ENCODE data around the gene CARS1.

CARS1 gene

DNA sequence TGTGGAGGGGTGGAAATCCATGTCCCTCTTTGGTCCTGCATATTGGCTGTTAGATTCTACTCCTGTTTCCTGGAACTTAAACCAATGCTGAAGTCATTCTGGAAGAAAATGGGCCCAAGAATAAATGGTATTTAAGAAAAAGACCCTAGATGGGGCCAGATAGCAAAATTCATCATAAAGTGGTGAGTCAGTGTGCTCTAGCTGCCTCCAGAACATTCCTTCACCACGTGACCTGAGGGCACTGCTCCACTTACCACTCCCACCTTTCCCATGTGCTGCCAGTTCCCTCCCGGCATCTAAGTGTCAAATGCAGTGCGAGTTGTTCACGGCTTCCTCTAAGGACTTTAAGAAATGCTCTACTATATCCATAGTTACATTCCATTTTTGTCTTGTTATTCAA, 34.2 kb downstream of the CARS1 start:
- Histone ChIP-seq H3K9ac (no peak overlapping the region), H3K79me2 (ENCODE audit: insufficient read depth, low read depth) (no peaks in the 10 kb centered on the region), H4K20me1 (ENCODE audit: insufficient read depth) (no peaks in the 10 kb centered on the region), H3K27ac (no peak overlapping the region), H3K36me3 (ENCODE audit: insufficient read depth) (no peaks in the 10 kb centered on the region), H3K4me1 (ENCODE audit: low read depth, poor library complexity, severe bottlenecking) (peaks cover 14% of the 10 kb centered on the region), H3K4me3 (IDR thresholded peaks at IDR 0.05; ENCODE audit: insufficient read depth, low read depth, low read length) (no peak overlapping the region), H3K27me3 (ENCODE audit: insufficient read depth, low read depth) (no peaks in the 10 kb centered on the region), H2AFZ (ENCODE audit: low read depth) (no peak overlapping the region), H3K4me2 (no peak overlapping the region)
- TF ChIP-seq, protein P1, sequence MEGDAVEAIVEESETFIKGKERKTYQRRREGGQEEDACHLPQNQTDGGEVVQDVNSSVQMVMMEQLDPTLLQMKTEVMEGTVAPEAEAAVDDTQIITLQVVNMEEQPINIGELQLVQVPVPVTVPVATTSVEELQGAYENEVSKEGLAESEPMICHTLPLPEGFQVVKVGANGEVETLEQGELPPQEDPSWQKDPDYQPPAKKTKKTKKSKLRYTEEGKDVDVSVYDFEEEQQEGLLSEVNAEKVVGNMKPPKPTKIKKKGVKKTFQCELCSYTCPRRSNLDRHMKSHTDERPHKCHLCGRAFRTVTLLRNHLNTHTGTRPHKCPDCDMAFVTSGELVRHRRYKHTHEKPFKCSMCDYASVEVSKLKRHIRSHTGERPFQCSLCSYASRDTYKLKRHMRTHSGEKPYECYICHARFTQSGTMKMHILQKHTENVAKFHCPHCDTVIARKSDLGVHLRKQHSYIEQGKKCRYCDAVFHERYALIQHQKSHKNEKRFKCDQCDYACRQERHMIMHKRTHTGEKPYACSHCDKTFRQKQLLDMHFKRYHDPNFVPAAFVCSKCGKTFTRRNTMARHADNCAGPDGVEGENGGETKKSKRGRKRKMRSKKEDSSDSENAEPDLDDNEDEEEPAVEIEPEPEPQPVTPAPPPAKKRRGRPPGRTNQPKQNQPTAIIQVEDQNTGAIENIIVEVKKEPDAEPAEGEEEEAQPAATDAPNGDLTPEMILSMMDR (conservative IDR thresholded peaks at IDR 0.05; ENCODE audit: low read depth, low read length): no peak

DNA sequence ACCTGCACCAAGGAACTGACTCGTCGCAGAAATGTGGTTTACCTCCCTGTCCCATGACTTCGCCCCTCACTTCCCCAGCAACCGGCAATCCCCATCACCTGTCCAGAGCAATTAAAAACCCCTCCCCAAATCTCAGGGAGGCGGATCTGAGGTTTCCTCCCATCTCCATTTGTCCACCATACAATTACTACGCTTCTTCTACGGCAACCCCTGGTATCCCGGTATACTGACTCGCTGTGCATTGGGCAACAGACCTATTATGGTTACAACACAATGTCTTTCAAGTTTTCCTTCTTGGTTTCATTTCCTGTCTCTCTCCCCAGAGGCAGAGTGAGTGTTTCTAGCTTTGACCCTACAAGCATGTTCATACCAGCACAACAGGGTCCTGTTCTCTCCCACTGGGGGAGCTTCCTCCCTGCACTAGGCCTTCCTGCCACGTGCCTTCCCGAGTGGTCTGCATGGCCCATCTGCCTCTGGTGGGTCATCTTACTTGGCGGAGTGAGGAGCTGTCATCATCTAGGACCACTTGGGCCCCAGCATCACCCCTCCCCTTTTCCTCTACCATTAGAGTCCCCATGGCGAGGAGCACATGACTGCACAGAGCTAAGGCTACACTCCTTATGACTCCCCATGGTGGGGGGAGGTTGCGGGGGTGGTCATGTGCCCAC, 34.8 kb downstream of the CARS1 start:
- Histone ChIP-seq H3K27me3 (ENCODE audit: insufficient read depth, low read depth) (no peaks in the 10 kb centered on the region), H3K4me3 (IDR thresholded peaks at IDR 0.05; ENCODE audit: insufficient read depth, low read depth, low read length) (no peak overlapping the region), H4K20me1 (ENCODE audit: insufficient read depth) (no peaks in the 10 kb centered on the region), H3K4me1 (ENCODE audit: low read depth, poor library complexity, severe bottlenecking) (peaks cover 14% of the 10 kb centered on the region), H3K9ac (no peak overlapping the region), H3K4me2 (no peak overlapping the region), H2AFZ (ENCODE audit: low read depth) (no peak overlapping the region), H3K79me2 (ENCODE audit: insufficient read depth, low read depth) (no peaks in the 10 kb centered on the region), H3K27ac (no peak overlapping the region), H3K36me3 (ENCODE audit: insufficient read depth) (no peaks in the 10 kb centered on the region)
- TF ChIP-seq, protein P1 (conservative IDR thresholded peaks at IDR 0.05; ENCODE audit: low read depth, low read length): no peak

DNA sequence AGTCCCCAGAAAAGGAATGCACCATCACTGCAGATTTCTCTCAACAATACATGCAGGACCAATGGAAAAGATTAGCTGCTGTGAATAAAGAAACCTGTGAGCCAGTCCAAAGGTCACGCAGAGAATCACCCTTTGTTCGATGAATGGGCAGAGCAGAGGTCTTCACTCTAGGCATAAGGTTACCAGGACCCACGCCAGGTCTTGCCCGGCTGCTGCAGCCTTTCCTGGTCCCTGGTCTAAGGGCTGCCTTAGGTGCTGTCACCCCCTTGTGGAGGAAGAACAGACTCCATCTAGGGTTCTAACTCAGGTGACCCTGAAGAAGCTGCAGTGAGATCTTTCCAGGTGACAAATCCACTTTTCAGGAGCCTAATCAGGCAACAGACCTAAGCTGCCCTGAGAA, 36.1 kb downstream of the CARS1 start:
- no peak overlapping the region for H2AFZ ChIP-seq (ENCODE audit: low read depth)
- H3K27me3 ChIP-seq (ENCODE audit: insufficient read depth, low read depth): no peaks in the 10 kb centered on the region
- H3K4me1 ChIP-seq (ENCODE audit: low read depth, poor library complexity, severe bottlenecking): peaks cover 14% of the 10 kb centered on the region
- TF ChIP-seq, protein P1 (conservative IDR thresholded peaks at IDR 0.05; ENCODE audit: low read depth, low read length): peak; percentile 73
- no peaks in the 10 kb centered on the region for H4K20me1 ChIP-seq (ENCODE audit: insufficient read depth)
- H3K36me3 ChIP-seq (ENCODE audit: insufficient read depth): no peaks in the 10 kb centered on the region
- H3K4me2 ChIP-seq: no peak overlapping the region
- no peaks in the 10 kb centered on the region for H3K79me2 ChIP-seq (ENCODE audit: insufficient read depth, low read depth)
- no peak overlapping the region for H3K9ac ChIP-seq
- H3K27ac ChIP-seq: no peak overlapping the region
- H3K4me3 ChIP-seq (IDR thresholded peaks at IDR 0.05; ENCODE audit: insufficient read depth, low read depth, low read length): no peak overlapping the region

DNA sequence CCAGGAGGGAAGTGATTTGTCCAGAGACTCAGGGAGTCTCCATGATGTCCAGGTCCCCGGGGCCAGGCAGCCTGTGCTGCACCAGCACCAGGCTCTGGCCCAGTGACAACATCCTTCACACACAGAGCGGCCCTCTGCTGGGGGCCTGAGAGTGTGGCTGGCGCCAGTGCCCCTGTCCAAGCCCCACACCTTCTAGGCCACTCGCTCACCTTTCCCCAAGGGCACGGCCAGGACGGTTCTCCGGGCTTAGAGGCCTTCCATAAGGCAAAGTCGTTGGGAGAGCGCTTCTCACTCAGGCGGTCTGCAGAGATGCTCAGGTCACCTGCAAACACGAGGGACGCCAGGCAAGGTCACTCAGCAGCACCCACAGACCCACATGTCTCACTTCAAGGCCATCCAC, 37.2 kb downstream of the CARS1 start:
- H3K4me1 ChIP-seq (ENCODE audit: low read depth, poor library complexity, severe bottlenecking): peaks cover 19% of the 10 kb centered on the region
- no peak overlapping the region for H3K27ac ChIP-seq
- H2AFZ ChIP-seq (ENCODE audit: low read depth): no peak overlapping the region
- no peaks in the 10 kb centered on the region for H3K27me3 ChIP-seq (ENCODE audit: insufficient read depth, low read depth)
- TF ChIP-seq, protein P1 (conservative IDR thresholded peaks at IDR 0.05; ENCODE audit: low read depth, low read length): no peak
- H3K79me2 ChIP-seq (ENCODE audit: insufficient read depth, low read depth): no peaks in the 10 kb centered on the region
- H4K20me1 ChIP-seq (ENCODE audit: insufficient read depth): no peaks in the 10 kb centered on the region
- H3K4me2 ChIP-seq: no peak overlapping the region
- H3K36me3 ChIP-seq (ENCODE audit: insufficient read depth): no peaks in the 10 kb centered on the region
- H3K9ac ChIP-seq: no peak overlapping the region
- no peak overlapping the region for H3K4me3 ChIP-seq (IDR thresholded peaks at IDR 0.05; ENCODE audit: insufficient read depth, low read depth, low read length)
